DMS53 (cell line): ENCODE data around the gene GCH1.
"Not testable (repeated sequence)": the region's sequence is repeated elsewhere in the genome, so short reads cannot be mapped to it uniquely, and the experiment has no call there.

ENCODE experiments used
- DNase-seq: peaks from one replicate; lab custom pipeline; 2025; lab: John Stamatoyannopoulos, UW

GCH1 gene

DNA sequence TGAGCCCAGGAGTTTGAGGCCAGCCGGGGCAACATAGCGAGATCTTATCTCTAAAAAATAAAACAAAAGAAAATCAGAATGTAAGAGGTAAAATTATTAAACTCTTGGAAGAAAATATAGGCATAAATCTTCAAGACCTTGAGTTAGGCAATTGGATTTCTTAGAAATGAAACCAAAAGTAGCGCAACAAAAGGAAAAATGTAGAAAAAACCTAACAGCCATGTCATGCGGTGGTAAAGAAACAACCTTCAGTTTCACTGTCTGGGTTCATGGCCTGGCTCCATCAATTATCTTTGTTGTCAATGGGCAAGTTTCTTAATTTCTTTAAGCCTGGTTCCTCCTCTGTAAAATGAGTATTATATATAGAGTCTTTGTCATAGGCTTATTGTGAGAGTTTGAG lies 5.6 kb upstream of the GCH1 start:
- no peak for DNase-seq

DNA sequence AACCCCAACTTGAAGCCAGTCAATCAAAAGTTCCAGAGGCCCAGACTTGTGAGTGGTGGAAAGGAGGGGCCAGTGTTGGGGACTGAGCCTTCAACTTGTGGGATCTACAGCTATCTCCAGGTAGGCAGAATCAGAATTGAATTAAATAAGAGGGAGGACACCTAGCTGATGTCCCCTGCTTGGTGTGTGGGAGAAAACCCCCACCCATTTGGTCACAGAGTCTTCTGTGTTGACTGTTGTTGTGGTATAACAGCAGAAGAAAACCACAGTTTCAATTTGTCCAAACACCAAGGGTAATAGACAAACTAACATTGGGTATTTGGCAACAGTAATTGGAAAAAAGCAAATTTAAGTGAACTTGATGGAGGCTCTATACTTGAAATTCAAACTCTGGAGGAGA lies 3.4 kb upstream of the GCH1 start:
- no peak for DNase-seq

GRCh38 chr14:54902143-54902520 lies 494 bp downstream of the GCH1 start:
- DNase-seq: peak; percentile 86

GRCh38 chr14:54901380-54902142 lies 1.1 kb downstream of the GCH1 start:
- peak; percentile 73 for DNase-seq

DNA sequence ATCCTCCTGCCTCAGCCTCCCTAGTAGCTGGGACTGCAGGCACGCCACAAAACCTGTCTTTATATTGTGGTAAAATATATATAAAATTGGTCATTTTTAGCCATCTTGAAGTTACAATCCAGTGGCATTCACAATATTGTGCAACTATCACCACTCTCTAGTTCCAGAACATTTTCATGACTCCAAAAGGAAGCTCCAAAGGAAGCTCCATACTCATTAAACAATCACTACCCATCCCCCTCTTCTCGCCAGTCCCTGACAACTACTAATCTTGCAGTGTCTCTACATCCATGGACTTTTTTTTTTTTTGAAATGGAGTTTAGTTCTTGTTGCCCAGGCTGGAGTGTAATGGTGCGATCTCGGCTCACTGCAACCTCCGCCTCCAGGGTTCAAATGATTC lies 3.1 kb downstream of the GCH1 start:
- DNase-seq: no peak

DNA sequence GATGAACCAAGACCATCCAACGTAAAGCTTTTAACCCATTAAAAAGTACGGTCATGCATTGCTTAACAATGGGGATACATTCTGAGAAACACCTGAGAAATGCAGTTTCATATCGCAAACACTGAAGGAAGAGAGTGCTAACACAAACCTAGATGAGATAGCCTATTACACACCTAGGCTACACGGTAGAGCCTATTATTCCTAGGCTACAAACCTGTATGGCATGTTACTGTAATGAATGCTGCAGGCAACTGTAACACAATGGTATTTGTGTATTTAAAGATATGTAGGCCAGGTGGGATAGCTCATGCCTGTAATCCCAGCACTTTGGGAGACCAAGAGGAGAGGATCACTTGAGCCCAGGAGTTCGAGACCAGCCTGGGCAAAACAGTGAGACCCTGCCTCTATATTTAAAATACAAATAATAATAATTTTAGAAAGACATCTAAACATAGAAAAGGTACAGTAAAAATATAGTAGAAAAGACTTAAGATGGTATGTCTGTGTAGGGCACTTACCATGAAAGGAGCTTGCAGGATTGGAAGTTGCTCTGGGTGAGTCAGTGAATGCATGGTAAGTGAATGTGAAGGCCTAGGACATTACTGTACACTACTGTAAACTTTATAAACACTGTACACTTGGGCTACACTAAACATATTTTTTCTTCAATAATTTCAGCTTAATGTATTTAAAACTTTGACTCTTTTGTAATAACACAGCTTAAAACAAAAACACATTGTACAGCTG lies 4.6 kb downstream of the GCH1 start:
- DNase-seq: peak; percentile 21

DNA sequence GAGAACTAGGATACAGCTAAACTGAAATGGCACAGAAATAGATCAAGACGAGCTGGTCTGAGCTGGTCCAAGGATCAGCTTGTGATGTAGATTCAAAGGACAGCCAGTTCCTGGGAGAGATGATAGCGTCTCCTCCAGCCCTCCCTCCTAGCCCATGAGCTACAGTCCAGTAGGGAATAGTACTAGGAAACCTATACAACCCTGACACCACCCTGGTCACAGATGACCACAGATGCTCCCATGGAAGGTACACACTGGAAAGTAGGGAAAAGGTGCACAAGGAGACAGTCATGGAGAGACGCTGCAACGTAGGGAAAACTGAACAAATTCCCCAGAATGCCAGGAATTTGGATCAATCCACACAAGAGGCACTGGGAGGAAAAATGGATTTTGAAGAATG lies 6.9 kb downstream of the GCH1 start:
- no peak for DNase-seq

GRCh38 chr14:54894995-54895394 lies 7.6 kb downstream of the GCH1 start:
- DNase-seq: no peak

DNA sequence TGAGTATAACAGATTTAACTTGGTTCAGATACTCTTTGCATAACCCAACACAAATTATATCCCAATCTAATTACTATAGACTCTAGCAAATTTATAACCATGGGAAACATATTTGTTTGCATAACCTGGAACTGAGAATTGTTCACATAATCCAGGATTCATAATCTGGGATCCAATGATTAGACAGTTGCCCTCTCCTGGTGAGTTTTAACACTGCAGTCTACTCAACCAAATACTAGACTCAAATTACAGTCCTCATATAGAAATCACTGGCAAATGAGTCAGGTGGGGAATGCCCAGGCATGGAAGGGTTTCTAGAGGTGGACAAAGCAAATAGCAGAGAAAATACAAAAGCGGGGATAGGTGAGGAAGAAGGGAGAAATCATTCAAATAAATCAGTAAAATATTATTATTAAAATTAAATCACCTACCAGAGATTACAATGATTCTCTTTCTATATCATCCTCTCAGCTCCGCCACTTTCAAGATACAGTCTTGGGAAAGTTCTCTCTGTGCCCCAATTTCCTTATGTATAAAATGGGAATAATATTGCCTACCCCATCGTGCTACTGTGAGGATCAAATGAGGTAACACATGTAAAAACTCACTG lies 9.4 kb downstream of the GCH1 start:
- peak; percentile 78 for DNase-seq

GRCh38 chr14:54891471-54892245 lies 11.0 kb downstream of the GCH1 start:
- no peak for DNase-seq

GRCh38 chr14:54890788-54891187 lies 11.8 kb downstream of the GCH1 start:
- no peak for DNase-seq

DNA sequence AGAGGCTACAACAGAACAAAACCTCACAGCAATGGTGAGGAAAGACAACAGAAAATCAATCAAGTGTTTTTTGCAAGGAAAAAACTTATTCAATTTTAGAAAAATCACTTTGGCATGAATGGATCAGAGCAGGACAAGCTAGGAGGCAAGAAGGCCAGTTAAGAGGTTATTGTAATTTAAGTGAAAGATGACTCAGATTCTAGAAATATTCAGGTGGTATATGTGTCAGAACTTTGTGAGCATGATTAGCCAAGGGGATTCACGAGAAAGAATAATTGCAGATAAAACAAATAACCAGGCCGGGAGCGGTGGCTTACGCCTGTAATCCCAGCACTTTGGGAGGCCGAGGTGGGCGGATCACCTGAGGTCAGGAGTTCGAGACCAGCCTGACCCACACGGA lies 12.7 kb downstream of the GCH1 start:
- DNase-seq: no peak

GRCh38 chr14:54882521-54882920 lies 20.1 kb downstream of the GCH1 start:
- no peak for DNase-seq

GRCh38 chr14:54881761-54882401 lies 20.7 kb downstream of the GCH1 start:
- no peak for DNase-seq

- DNase-seq: no peak
Observed at GRCh38 chr14:54881235-54881760, 21.3 kb downstream of the GCH1 start.

GRCh38 chr14:54877703-54878021 lies 25.0 kb downstream of the GCH1 start:
- no peak for DNase-seq

DNA sequence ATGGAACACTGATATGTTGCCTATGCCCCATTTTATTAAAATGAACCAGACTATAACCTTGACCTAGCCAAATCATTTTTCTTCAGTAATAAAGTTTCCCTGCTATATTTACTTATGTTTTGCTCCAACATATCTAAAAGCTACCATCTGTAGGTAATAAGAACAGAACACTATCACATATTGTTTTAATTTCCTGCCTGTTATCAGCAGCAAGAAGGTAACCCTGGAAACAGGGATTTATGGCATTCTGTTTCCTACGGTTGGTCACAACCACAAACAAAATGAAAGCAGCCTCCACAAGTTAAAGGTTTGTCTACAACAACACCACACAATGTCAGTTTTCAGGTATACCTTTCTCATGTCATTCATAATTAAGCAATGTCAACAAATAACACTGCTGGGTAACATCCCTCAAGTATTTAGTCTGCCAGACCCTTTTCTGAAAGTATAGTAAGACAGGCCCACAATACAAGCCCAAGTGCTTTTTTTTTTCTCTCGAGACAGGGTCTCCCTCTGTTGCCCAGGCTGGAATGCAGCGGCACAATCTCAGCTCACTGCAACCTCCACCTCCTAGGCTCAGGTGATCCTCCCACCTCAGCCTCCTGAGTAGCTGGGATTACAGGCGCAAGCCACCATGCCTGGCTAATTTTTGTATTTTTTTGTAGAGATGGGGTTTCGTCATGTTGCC lies 25.5 kb downstream of the GCH1 start:
- DNase-seq: no peak

GRCh38 chr14:54875648-54876047 lies 27.0 kb downstream of the GCH1 start:
- not testable (repeated sequence) for DNase-seq

DNA sequence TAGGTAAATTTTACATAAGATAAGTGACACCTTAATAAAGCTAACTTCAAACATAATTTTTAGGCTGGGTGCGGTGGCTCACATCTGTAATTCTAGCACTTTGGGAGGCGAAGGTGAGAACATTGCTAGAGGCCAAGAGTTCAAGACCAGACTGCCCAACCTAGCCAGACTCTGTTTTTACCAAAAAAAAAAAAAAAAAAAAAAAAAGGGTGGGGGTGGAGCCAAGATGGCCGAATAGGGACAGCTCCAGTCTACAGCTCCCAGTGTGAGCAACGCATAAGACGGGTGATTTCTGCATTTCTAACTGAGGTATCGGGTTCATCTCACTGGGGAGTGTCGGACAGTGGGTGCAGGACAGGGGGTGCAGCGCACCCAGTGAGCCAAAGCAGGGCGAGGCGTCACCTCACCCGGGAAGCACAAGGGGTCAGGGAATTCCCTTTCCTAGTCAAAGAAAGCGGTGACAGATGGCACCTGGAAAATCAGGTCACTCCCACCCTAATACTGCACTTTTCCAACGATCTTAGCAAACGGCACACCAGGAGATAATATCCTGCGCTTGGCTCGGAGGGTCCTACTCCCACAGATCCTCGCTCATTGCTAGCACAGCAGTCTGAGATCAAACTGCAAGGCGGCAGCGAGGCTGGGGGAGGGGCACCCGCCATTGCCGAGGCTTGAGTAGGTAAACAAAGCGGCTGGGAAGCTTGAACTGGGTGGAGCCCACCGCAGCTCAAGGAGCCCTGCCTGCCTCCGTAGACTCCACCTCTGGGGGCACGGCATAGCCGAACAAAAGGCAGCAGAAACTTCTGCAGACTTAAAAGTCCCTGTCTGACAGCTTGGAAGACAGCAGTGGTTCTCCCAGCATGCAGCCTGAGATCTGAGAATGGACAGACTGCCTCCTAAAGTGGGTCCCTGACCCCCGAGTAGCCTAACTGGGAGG lies 32.2 kb downstream of the GCH1 start:
- peak; percentile 43 for DNase-seq

DNA sequence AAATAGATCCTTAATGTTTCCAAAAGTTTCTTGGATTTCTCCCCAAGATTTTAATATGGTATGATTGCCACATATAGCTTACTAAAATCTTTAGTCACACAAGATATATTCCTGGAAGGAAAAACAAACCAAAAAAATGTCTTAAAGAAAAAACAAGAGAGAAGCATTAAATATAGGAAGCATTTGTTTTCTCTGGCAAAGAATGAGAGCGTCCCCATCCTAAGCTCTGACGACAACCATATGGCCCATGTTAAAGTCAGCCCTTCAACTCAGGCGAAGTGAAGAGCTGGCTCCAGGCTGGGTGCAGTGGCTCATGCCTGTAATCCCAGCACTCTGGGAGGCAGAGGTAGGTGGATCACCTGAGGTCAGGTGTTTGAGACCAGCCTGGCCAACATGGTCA lies 35.6 kb downstream of the GCH1 start:
- no peak for DNase-seq
